Fibroblast of skin of right quadriceps (primary cell): ENCODE measurements around the gene PPP1R1C.
A peak's percentile ranks its signal among the peaks of the same experiment; 100 is the strongest.
"Not testable (repeated sequence)": the region's sequence is repeated elsewhere in the genome, so short reads cannot be mapped to it uniquely, and the experiment has no call there.

ENCODE experiments used
- DNase-seq: peaks from one replicate; pipeline ENCODE4 v3.0.0-alpha.2; 2013

Gene PPP1R1C, protein sequence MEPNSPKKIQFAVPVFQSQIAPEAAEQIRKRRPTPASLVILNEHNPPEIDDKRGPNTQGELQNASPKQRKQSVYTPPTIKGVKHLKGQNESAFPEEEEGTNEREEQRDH

DNA sequence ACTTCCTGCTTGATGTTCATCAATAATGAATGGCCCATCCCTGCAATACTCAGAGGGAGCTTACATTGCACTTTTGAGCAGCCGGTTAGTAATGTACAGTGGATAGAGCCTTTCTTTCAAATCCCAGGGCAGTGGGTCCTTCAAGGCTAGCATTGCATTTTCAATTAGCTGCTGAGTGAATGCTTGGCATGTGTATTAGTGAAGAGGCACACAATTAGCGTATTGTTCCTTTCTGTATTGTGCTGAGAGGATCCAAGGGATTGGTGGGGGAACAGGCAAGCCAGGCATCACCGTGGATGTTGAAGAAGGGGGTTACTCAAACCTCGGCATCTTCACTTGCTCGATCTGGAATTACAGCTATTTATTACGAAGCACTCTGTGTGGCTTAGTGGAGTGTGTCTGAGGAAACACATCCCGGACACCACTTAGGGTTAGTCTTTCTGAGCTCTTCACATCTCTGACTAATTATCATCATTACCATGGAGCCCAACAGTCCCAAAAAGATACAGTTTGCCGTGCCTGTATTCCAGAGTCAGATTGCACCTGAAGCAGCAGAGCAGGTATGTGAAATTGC, at the start of gene PPP1R1C:
Gene PPP1R1C (plus strand): TSS at position 222 of the 574 bp plus-strand sequence. CDS start 258 bp downstream, at position 480.
- no peak for DNase-seq

DNA sequence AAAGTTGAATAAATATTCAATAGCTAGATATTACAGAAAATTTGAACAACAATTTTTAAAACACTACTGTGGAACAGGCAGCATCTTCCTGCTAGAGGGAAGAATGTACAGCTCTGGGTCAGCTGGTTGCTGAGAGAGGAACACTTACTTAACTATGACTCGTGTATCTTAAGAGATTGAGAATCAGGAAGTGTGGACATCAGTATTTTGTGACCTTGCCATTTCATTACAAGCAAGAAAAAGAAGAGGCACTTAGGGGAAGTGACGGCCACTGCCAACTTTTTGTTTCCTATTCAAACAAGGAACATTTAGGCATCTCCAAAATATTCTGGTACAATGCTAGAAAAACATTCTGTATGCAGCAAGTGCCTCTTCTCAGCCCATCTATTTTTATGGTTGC, 48.2 kb upstream of the PPP1R1C start:
- DNase-seq, result peak; percentile 32

DNA sequence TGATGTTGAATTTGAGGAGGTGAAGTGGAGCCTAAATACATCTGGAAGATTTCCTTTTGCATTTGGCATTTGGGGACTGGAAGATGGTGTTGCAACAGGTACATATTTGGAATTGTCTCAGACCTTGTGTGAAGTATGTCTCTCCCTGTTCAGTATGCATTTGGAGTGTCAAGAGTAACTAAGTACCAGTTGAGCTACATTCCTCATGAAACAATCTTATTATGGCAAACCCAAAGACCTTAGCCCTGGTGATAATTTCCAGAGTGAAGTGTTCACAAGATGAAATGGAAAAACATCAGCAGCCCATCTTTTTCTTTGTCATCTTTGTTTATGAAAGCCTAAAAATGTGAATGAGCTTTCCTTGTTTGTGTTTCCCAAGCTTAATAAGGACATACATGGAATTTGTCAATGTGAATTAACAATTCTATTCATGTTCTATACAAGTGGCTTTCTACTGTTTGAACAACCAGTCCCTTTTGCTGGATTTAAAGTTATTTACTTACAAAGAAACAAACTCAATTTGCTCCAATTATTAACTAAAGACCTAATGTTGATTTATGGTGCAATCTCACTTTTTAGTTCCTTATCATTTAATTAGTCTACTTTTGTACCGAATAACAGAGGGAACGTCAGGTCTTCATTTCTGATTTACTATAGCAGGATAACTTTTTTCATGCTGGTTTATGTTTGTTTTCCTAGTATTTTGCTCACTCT, 42.1 kb upstream of the PPP1R1C start:
- no peak for DNase-seq

DNA sequence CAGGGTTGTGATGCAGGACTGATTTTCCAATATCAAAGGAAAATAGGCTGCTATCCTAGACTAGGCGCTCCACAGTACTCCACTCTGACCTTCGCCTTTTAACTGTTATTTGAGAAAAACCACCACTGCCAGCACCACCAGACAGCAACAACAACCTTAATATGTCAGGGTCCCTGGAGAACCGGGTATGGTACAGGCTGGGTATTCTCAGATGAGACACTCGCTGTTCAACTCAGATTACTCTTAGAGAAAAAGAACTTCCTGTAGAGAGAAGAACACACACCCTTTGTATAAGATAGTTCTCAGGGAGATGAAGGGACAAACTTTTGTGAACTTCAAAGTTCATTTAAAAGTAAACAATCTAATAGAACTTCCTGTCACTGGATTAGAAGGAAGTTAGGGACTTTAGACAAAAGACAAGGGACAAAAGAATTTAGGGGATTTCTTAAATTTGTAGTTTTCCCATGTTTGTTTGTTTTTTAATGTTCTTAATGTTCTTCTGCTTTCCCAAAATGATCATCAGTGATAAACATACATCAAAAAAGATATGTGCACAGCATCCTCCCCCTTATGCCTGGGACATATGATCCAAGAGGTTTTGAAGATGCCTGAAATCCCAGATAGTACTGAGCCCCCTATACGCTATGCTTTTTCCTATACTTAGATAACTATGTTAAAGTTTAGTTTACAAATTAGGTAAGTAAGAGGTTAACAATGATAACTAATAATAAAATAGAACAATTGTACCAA, 41.3 kb upstream of the PPP1R1C start:
- DNase-seq, result no peak

DNA sequence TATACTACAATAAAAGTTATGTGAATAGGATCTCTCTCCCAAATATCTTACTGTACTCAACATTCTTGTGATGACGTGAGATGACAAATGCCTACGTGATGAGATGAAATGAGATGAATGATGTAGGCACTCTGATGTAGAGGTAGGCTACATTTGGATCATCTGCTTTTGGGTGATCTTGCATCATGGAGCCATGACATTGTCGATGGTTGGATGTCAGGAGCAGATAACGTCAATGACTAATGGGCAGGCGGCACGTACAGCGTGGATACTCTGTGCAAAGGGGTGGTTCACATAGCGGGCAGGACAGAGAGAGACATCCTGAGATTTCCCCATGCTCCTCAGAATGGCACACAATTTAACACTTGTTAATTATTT, 40.8 kb upstream of the PPP1R1C start:
- no peak for DNase-seq

DNA sequence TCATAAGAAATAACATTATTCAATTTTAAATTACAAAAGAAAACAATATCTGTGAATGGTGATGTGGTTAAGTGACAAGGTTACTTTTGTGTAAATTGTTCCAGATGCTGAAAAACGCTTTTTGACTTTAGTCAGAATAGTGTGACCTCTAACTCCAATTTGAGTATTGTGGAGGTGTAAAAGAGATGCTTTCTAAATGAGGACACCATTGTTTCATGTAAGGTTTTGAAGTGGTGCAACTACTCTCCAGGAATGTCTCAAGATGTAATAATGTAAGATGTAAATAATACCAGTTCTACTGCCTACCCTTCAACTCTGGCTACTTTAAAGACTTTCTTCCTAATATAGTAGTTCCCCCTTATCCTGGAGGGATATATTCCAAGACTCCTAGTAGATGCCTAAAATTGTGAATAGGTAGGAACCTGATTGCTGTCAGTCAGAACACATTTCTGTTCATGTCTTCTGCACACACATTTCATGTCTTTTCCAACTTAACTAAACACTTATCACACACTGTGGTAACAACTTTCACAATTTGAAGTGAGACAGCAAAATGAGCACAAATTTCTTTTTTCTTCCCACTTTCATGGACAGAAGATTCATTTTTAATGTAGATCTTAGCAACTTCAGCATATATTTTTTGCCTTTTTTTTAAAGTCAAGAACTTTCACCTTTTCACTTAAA, 39.1 kb upstream of the PPP1R1C start:
- DNase-seq, result no peak

DNA sequence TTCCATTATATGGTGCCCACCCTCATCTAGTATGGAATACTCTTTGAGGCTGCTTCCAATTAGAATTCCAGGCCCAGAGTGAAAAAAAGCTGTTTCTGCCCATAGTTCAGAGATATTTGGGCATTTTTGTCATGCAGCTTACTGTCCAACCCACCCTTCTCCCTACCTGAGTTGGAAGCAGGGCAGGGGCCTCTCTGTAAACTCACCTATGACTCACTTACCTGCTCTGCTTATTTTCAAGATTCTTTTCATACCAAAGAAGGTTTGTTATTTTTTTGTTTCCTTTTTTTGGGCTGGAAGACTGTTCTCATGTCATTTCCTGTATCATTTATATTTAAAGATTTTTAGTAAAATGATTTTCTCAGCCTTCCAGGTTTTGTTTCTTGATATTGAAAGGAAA, 38.4 kb upstream of the PPP1R1C start:
- no peak for DNase-seq

DNA sequence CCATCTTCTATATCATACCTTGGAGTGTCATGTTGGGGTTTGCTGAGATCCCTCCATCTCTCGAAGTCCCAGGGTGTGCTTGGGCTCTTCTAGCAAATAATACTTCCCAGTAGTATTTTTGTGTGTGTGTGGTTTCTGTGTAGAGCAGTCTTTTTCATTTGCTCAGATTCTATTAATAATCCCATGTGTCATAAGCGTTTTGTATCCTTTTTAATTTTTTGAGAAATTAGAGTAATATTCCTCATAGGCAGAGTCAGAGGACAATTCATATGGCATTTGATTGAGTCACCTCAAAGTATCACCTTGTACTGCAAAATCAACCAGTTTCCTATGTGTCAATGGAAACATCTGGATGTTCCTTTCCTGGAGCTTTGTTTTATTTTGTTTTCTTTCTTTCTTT, 37.4 kb upstream of the PPP1R1C start:
- DNase-seq, result no peak

DNA sequence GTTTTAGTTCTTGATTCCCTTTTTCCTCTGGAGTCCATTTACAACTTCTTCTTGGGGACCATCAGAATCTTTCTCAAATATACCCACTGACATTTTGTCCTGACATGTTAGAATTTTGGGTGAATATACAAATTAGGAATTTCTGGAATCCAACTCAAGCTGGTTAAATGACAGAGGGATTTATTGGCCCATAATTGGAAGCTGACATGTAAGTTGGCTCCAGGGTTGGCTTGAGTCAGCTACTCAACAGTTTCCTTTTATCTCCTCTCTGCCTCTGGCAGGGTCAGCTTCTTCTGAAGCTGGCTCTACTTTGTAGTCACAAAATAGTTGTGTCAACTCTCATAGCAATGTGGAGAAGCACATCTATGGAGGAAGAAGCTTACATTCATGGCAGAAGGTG, 36.6 kb upstream of the PPP1R1C start:
- DNase-seq, result peak; percentile 71

DNA sequence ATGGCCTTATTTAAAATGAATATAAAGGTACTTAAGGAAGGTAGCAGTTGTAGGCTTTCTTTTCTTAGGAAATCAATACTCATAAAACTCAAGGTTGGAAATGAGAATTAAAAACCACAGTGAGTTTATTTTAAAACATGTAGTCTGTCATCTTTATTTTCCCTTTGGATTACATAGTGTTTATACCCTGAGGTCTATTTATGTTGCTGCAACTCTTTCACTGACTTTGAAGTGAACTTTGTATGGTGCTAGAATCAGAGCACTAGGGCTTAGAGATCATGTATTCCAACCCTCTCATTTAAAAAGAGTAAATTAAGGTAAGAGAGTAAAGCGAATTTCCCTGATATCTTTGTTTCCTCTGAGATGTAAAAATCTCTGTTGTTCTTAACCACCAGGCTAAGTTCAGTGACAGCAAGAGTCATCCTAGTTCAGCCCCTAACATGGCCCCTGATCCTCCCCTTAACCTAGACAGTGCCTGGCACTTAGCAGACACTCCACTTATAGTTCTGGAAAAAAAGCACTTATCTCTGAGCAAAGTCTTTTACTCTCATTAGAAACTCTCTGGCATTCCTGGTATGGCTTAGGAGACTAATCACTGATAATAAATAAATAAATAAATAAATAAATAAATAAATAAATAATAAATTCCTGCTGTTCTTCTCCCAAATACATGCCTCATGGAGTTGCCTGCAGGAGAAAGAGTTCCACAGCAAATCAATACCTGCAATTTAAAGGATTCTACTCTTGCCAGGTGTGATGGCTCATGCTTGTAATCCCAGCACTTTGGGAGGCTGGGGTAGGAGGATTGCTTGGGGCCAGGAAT, 33.0 kb upstream of the PPP1R1C start:
- DNase-seq, result no peak

DNA sequence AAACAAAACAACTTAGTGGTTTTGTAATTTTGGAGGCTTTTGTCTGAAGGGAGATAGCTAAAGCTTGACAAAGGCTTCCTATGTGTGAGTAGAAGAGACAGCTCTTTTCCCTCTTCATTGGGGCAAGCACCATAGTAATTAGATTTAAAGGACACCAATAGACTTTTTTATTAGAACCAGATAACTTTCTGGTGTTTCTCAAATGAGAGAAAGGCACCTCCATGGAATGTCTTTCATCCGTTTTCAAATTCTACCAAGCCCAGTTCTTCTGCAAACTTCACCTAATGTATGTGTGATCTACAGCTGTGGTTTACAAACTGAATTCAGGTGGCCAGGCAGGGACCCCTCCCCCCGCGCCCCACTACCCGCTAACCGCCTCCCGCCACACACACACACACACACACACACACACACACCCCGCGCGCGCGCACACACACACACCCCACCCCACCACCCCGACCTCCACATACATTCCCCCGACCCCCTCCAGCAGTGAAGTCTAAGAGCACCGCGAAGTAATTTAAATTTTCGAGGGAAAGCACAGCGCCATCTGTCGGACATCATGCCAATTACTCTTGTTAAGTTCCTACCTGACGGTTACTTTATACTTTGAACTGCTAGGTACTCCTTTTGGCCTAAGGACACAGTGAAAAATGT, 31.6 kb upstream of the PPP1R1C start:
- peak; percentile 50 for DNase-seq

DNA sequence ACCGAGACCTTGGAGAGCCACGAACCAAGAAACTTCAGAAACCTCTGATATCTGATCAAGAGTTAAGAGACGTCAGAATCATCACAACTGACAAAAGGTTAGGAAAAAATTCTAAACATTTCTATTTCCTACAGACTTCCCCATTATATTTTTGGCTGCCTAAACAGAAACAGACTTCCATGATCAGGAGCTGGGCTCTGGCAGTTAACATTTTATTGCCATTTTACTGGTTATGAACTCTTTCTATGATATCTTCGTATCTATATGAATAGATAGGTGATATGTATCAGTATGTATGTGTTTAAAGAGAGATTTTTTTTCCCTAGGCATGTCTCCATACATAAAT, 31.1 kb upstream of the PPP1R1C start:
- DNase-seq, result peak; percentile 31

DNA sequence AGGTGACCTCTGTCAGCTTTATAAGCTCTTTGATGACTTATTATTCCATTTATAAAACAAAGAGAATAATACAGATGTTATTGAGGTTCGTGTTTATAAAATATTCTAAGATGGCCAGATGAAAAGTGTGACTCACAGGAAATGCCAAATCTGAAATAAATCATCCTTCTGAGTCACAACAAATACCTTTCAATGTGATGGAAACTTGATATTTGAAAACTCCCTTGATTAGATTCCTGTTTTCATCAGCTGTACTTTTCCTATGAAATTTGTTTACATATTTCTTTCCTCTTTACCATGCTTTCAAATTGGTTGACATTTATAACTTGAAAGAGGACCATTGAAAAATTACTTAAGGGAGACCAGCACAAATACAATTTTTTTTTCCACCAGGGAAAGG, 30.6 kb upstream of the PPP1R1C start:
- DNase-seq, result peak; percentile 81

DNA sequence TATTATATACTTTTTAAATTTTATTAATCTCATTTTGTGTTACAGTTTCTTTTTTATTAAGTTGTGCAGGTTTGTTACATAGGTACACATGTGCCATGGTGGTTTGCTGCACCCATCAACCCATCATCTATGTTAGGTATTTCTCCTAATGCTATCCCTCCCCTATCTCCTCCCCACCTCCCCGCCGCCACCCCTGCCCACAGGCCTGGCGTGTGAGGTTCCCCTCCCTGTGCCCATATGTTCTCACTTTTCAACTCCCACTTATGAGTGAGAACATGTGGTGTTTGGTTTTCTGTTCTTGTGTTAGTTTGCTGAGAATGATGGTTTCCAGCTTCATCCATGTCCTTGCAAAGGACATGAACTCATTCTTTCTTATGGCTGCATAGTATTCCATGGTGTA, 29.8 kb upstream of the PPP1R1C start:
- not testable (repeated sequence) for DNase-seq

DNA sequence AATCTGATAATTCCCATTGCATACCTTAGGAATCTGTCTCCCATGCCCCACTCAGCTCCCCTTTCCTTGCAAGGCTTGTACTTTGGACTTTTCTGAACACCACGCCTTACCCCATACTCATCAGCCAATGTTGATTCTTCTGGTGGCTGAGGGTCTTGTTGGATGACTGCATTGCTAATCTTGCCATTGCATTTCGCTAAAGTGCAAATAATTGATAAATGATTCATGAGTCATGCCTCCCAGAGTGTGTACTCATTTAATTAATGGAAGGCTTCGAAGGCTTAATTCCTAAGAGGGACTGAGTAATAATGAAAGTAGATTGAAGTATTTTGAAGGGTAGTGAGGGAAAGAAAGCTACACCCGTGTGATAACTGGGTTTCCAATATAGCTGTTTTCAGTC, 28.0 kb upstream of the PPP1R1C start:
- no peak for DNase-seq

DNA sequence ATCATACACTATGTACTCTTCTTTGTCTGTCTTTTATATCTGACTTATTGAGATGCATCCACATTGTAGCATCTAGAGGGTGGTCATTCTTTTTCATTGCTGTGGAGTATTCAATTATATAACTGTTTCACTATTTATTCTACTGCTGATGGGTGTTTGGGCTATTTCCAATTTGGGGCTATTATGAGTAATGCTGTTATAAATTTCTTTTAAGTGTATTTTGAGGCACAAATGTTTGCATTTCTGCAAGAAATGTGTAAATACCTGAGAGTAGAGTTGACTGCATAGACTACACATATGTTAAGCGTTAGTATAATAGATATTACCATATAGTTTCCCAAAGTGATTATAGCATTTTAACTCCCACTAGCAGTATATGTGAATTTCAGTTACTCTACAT, 26.9 kb upstream of the PPP1R1C start:
- peak; percentile 64 for DNase-seq

DNA sequence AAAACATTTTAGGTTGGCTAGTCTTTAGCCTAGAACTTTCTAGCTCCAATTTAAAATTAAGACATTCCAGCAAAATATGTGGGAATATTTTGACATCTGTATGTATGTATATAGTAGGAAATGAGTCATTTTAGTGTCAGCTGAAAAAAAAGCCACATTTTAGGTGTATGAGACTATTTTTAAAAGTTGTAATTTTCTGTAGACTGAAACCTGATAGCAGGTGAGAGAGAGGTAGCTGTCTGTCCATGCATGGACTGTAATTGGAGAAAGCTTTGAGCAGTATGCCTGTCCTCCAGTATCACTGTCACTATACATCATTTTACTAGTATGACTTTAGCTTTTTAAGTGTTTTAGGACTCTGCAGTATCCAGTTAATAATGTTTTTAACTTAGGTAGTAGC, 26.1 kb upstream of the PPP1R1C start:
- peak; percentile 28 for DNase-seq

DNA sequence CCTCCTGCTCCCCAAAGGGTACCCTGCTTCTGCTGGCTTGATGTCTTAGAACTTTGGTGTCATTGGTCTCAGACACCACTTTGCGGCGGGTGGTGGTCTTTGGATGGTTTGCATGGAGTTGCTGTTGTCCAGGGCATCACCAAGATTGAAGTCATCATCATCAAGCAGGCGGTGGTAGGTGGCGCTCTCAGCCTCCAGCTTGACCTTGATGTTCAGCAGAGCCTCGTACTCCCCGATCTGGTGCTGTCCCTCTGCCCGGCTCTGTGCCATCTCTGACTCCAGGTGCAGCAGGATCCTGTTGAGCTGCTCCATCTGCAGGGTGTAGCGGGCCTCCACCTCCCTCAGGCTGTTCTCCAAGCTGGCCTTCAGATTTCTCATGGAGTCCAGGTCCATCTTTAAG, 24.5 kb upstream of the PPP1R1C start:
- not testable (repeated sequence) for DNase-seq

DNA sequence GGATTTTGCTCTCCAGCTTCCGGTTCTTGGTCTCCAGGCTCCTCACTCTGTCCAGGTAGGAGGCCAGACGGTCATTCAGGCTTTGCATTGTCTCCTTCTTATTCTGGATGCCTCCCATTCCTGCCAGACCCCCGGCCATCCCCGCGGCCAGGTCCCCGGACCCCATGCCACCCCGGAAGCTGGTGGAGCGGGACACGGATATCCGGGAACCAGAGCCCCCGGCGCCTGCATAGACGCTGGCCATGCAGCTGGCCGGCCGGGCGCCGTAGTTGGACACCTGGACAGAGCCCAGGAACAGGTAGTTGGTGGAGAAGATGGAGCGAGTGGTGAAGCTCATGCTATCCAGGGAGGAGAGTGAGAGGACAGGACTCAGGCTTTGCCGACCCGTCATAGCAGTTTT, 23.5 kb upstream of the PPP1R1C start:
- DNase-seq, result no peak

DNA sequence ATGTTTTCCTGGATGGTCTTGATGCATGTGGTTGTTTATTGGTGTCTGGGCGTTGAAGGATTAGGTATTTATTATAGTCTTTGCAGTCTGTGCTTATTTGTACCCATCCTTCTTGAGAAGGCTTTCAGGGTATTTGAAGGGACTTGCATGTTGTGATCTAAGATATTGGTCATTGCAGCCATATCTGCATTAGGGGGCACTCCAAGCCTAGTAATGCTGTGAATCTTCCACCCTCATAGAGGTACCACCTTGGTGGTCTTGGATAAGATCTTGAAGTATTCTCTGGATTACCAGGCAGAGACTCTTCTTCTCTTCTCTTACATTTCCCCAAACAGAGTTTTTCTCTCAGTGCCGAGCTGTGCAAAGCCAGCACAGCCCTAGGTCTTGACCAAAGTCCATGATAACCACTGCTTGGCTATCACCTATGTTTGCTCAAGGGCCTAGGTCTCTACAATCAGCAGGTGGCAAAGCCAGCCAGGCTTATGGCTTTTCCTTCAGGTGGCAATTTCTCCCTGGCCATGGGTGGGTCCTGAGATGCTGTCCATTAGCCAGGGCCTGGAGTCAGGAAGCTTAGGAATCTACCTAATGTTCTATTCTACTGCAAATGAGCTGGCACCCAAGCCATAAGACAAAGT, 15.4 kb upstream of the PPP1R1C start:
- DNase-seq, result no peak

DNA sequence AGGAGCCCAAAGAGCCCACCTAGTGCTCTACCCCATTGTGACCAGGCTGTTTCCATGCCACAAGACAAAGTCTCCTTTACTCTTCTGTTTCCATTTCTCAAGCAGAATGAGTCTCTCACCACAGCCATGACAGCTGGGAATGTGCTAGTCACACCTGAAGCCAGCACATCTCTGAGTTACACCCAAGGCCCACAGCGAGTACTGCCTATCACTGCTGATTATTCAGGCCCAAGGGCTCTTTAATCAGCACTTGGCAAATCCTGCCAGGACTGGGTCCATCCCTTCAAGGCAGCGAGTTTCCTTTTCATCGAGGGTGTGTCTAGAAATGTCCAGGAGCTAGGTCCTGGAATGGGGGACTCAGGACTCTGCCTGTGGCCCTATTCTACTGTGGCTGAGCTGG, 14.6 kb upstream of the PPP1R1C start:
- DNase-seq, result no peak
